CD4-positive, alpha-beta T cell treated with Interferon gamma for 1 hour (primary cell): Measurements from ENCODE around the gene MPI.
A peak's percentile ranks its signal among the peaks of the same experiment; 100 is the strongest.
"Not testable (repeated sequence)": the region's sequence is repeated elsewhere in the genome, so short reads cannot be mapped to it uniquely, and the experiment has no call there.

ENCODE experiments used
- DNase-seq: peaks from one replicate; pipeline ENCODE4 v3.0.0-alpha.2; 2020

MPI gene

GRCh38 chr15:74892313-74892712 lies 2.5 kb downstream of the MPI start:
- DNase-seq: no peak

GRCh38 chr15:74892931-74893330 lies 3.1 kb downstream of the MPI start:
- no peak for DNase-seq

- peak; percentile 56 for DNase-seq
Measured at GRCh38 chr15:74893627-74894026, 3.8 kb downstream of the MPI start.

- DNase-seq: not testable (repeated sequence)
Measured at GRCh38 chr15:74894383-74894782, 4.5 kb downstream of the MPI start.

- no peak for DNase-seq
Measured at GRCh38 chr15:74895830-74896229, 6.0 kb downstream of the MPI start.

- no peak for DNase-seq
Measured at GRCh38 chr15:74896316-74896715, 6.5 kb downstream of the MPI start.

GRCh38 chr15:74897300-74897701 lies 7.5 kb downstream of the MPI start:
- no peak for DNase-seq

GRCh38 chr15:74901612-74902063 lies 11.8 kb downstream of the MPI start:
- DNase-seq: peak; percentile 63

- DNase-seq: no peak
Measured at GRCh38 chr15:74902295-74903075, 12.6 kb downstream of the MPI start.

GRCh38 chr15:74903676-74904075 lies 13.8 kb downstream of the MPI start:
- no peak for DNase-seq

GRCh38 chr15:74904190-74904805 lies 14.5 kb downstream of the MPI start:
- no peak for DNase-seq

GRCh38 chr15:74906067-74906449 lies 16.2 kb downstream of the MPI start:
- no peak for DNase-seq

- peak; percentile 80 for DNase-seq
Measured at GRCh38 chr15:74906450-74907162, 16.8 kb downstream of the MPI start, which contains the start of gene FAM219B. TSS of gene FAM219B (minus strand) at chr15:74906851. CDS start at chr15:74906800, 51 bp downstream.

- no peak for DNase-seq
Measured at GRCh38 chr15:74907163-74907870, 17.5 kb downstream of the MPI start.

GRCh38 chr15:74908635-74909034 lies 18.8 kb downstream of the MPI start:
- no peak for DNase-seq

GRCh38 chr15:74913041-74913440 lies 23.2 kb downstream of the MPI start:
- DNase-seq: no peak

- not testable (repeated sequence) for DNase-seq
Measured at GRCh38 chr15:74913799-74914198, 24.0 kb downstream of the MPI start.

- no peak for DNase-seq
Measured at GRCh38 chr15:74917676-74918075, 27.8 kb downstream of the MPI start.

GRCh38 chr15:74920456-74920855 lies 30.6 kb downstream of the MPI start:
- no peak for DNase-seq

- DNase-seq: no peak
Measured at GRCh38 chr15:74924525-74924924, 34.7 kb downstream of the MPI start.

- DNase-seq: no peak
Measured at GRCh38 chr15:74928771-74929198, 38.9 kb downstream of the MPI start.

GRCh38 chr15:74933573-74933972 lies 43.7 kb downstream of the MPI start:
- DNase-seq: no peak

- DNase-seq: not testable (repeated sequence)
Measured at GRCh38 chr15:74935193-74935592, 45.4 kb downstream of the MPI start.
